Left lung (tissue), 10 donors: ENCODE measurements around the gene TSTD2. TPM values are rescaled to one million over a fixed set of nuclear protein-coding genes. Genes with fewer than 3 reads are reported as not detected.

Source experiments
- ATAC-seq: fragments of 200-7000 bp; cut with Tn5 transposase; one replicate; pipeline ENCODE4 v1.9.1; 2020; ENCODE audit warnings: moderate library complexity
- DNase-seq, 4 donors: peaks; one replicate each; pipeline ENCODE4 v3.0.0-alpha.2; 2013 to 2020
- H3K27ac ChIP-seq, 2 donors: fragments of 200-600 bp; sonication (generic) in 1 of 2; one replicate each; pipeline versions ENCODE4 v1.5.0 to v1.8.0; 2020 to 2021
- H3K27me3 ChIP-seq, 2 donors: fragments of 200-600 bp; sonication (generic) in 1 of 2; one replicate each; pipeline versions ENCODE4 v1.5.0 to v1.8.0; 2020 to 2021
- H3K36me3 ChIP-seq, 2 donors: fragments of 200-600 bp; sonication (generic) in 1 of 2; one replicate each; pipeline versions ENCODE4 v1.5.0 to v1.8.0; 2020 to 2021
- H3K4me1 ChIP-seq, 2 donors: fragments of 200-600 bp; one replicate each; pipeline ENCODE4 v1.8.0; 2021
- H3K4me3 ChIP-seq, 2 donors: fragments of 200-600 bp; sonication (generic) in 1 of 2; one replicate each; pipeline versions ENCODE4 v1.5.0 to v1.8.0; 2020 to 2021; ENCODE audit warnings: mild to moderate bottlenecking in 1 of 2
- H3K9me3 ChIP-seq, 2 donors: fragments of 200-600 bp; sonication (generic) in 1 of 2; one replicate each; pipeline versions ENCODE4 v1.5.0 to v1.8.0; 2020 to 2021
- CTCF ChIP-seq, 2 donors: fragments of 200-600 bp; sonication (generic) in 1 of 2; IDR thresholded peaks; one replicate each; pipeline versions ENCODE4 v1.5.0 to v1.8.0; 2021; ENCODE audit warnings: antibody characterized with exemption in 2 of 2
- intact Hi-C, 2 donors: fragments of 100-400 bp; cut with DNase I; formaldehyde crosslinking; loops; one replicate each; pipeline versions ENCODE4 v1.11.2 to v1.14.2; 2022
- polyA plus RNA-seq, 6 donors: library from polyadenylated mRNA; unstranded; fragments of 120-200 nt; gene quantifications; one replicate each; pipeline ENCODE4 v1.2.1, GENCODE V29; 2013; ENCODE audit not compliant: insufficient read length in 6 of 6
- total RNA-seq, 2 donors: library from RNA; stranded (reverse); fragmentation: NEBNext Ultra II Directional; extraction: Animal tissue kit (Norgen Biotek cat#: 25700); gene quantifications; one replicate each; pipeline ENCODE4 v1.2.1, GENCODE V29; 2021
- donor health status: DM: no; HTN: yes; CAD: no.
- donor health status: DM: no; HTN: no; CAD: no.

Gene TSTD2
- total and polyA plus RNA-seq, 8 donors: 16.4 to 41.5 (median 34.1) TPM

- Histone ChIP-seq H3K9me3 (no peaks in the 10 kb centered on the region), H3K27me3 (no peaks in the 10 kb centered on the region), H3K4me3 (no peak overlapping the region), H3K36me3 (peaks cover 0 to 40% of the 10 kb centered on the region in 2 donors), H3K4me1 (no peaks in the 10 kb centered on the region), H3K27ac (no peak overlapping the region)
- ATAC-seq: no peak
- no peak for TF ChIP-seq CTCF (IDR thresholded peaks at IDR 0.05)
- intact Hi-C loops: loop anchor here in 1 of 2 donors (10.0 kb wide), 1 partner anchor 203 kb away; the partner anchor contains the start of gene TDRD7
- no peak for DNase-seq
Observed at GRCh38 chr9:97617939-97618416, 15.2 kb downstream of the TSTD2 start.

GRCh38 chr9:97615439-97616072 is 17.6 kb downstream of the TSTD2 start:
- TF ChIP-seq CTCF (IDR thresholded peaks at IDR 0.05): peak; percentile 72 to 79
- intact Hi-C loops: loop anchor here in 1 of 2 donors (10.0 kb wide), 1 partner anchor 201 kb away; the partner anchor contains the start of gene TDRD7
- peak; percentile 93 for ATAC-seq

GRCh38 chr9:97604901-97605645 is 28.1 kb downstream of the TSTD2 start:
- no peak overlapping the region for H3K27ac ChIP-seq
- peaks cover 0 to 71% of the 10 kb centered on the region in 2 donors for H3K36me3 ChIP-seq

More at GRCh38 chr9:97615439-97616072, 17.6 kb downstream of the TSTD2 start:
- no peaks in the 10 kb centered on the region for H3K4me1 ChIP-seq
- no peaks in the 10 kb centered on the region for H3K9me3 ChIP-seq
- no peak overlapping the region for H3K4me3 ChIP-seq
- H3K27me3 ChIP-seq: no peaks in the 10 kb centered on the region
- DNase-seq: peak in 1 of 4 donors; percentile 66
- H3K36me3 ChIP-seq: peaks cover 0 to 45% of the 10 kb centered on the region in 2 donors
- no peak overlapping the region for H3K27ac ChIP-seq

GRCh38 chr9:97602430-97602829 is 30.7 kb downstream of the TSTD2 start:
- H3K27ac ChIP-seq: no peak overlapping the region
- ATAC-seq (no peak), DNase-seq (peak in 1 of 4 donors; percentile 55)
- H3K9me3 ChIP-seq: no peaks in the 10 kb centered on the region
- no peaks in the 10 kb centered on the region for H3K27me3 ChIP-seq
- no peak overlapping the region for H3K4me3 ChIP-seq
- peaks cover 2 to 6% of the 10 kb centered on the region in 2 donors for H3K4me1 ChIP-seq
- intact Hi-C loops: no loop called here
- peaks cover 0 to 70% of the 10 kb centered on the region in 2 donors for H3K36me3 ChIP-seq
- no peak for TF ChIP-seq CTCF (IDR thresholded peaks at IDR 0.05)

More at GRCh38 chr9:97604901-97605645, 28.1 kb downstream of the TSTD2 start:
- ATAC-seq (no peak), DNase-seq (peak in 1 of 4 donors; percentile 40)
- Histone ChIP-seq H3K4me1 (no peaks in the 10 kb centered on the region), H3K4me3 (no peak overlapping the region), H3K27me3 (no peaks in the 10 kb centered on the region), H3K9me3 (no peaks in the 10 kb centered on the region)
- no peak for TF ChIP-seq CTCF (IDR thresholded peaks at IDR 0.05)
- intact Hi-C loops: no loop called here
